ENCODE data around the gene PROSER2.

The PROSER2 gene, protein sequence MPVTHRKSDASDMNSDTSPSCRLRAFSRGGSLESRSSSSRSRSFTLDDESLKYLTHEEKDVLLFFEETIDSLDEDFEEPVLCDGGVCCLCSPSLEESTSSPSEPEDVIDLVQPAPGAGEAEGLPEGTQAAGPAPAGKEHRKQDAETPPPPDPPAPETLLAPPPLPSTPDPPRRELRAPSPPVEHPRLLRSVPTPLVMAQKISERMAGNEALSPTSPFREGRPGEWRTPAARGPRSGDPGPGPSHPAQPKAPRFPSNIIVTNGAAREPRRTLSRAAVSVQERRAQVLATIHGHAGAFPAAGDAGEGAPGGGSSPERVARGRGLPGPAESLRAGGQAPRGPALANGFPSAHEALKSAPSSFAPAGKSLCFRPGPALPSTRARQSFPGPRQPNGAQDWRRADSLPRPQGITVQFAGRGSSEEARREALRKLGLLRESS

DNA sequence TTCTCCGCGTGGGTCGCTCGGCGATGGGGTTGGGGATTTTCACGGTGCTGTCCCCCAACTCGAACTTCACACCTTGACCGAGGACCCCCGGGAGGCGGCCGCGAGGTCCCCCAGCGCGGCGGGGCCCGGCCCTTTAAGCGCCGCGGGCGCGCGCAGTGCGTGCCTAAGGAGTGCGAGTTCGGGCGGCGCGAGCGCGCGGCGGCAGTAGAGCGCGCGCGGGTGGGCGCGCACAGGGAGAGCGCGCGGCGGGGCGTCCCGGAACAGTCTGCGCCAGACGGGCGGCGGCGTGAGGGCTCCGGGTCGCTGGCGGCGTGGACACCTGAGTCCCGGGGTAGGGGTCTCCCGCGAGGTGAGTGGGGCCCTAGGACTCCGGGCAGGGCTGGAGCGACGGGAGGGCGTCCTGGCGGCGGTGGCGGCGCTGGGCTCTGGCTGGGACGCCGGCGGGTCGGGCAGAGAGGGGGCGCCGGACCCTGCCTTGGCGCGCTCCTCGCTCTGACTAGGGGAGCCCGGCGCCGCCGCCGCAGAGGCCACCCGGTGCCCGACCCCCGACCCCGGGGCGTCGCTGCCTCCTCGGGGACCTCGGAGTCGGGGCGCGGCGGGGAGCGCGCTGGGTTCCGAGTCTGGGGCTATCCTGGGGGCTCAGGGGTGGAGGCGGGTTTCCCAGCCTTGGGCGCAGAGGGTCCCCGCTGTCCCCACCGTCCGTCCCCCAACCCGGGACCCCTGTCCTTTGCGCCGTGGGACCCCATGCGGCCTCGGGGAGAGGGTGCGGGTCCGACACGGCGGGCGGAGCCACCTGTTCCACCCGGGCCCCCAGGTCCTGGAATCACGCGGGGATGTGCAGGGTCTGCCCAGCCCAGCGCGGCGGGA, at the start of gene PROSER2:
TSS of gene PROSER2 (plus strand) at position 235 of the 867 bp plus-strand sequence. CDS start 28,722 bp downstream, outside the sequence.
- peak; percentile 85 for DNase-seq

DNA sequence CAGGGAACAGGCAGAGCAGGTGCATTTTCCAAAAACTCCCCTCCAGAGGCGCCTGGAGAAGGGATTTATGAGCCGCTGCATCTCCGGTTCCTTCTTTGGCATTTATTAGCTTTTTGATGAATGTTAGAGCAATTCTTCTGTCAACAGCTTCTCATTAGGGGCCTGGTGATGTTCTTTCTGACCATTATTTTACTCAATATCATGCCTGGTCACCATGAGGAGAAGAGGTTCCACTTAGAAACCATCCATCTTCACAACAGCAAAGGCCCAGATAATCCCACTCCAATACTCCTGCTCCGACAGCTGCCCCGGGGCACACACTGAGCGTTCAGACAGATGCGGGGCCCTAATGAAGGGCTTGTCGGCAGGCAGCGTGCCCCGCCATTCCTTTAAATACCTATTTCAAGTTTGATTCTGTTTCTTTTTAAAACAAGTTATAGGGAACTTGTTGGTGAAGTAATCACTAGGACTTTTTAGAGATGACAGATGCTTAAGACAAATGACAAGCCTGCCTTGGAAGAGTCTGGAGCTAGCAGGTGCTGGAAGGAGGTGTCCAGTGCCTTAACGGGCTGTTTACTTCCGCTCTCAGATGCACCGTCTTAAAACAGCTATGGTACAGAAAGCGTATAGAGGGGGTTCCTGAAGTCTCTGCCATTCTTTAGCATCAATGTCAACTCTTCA, 49.3 kb upstream of the PROSER2 start:
- no peak for DNase-seq

DNA sequence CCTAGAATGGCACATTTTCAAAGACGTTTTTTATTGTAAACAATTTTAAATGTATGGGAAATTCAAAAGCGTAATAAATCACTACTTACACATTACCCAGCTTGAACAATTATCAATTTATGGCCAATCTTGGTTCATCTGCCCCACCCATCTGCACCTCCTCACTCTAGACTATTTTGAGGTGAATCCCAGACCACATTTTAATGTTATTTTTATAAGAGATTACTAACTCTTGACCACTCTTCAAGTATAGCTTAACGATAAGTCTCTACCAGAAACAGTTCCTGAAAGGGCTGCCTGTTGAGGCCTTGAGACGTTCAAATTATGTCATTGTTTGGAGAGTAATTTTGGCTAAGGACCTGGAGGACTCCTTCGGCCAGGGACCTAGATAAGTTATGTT, 47.7 kb upstream of the PROSER2 start:
- no peak for DNase-seq

DNA sequence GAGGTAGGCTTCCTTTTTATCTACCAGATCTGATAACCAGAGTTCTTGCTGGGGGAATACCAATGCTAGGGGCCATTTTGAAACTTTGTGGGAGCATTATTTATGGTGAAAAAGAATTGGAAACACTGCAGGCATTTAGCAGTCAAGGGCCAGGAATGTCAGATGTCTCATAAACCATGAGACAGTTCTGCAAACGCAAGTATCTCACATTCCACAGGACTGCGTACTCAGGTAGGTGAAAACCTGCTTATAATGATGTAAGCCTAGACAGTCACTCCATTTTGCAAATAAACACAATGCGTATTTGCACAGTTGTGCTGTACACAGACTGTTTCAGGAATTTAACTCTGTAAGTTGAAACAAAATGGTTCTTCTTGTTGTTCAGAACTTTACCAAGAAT, 47.1 kb upstream of the PROSER2 start:
- no peak for DNase-seq

DNA sequence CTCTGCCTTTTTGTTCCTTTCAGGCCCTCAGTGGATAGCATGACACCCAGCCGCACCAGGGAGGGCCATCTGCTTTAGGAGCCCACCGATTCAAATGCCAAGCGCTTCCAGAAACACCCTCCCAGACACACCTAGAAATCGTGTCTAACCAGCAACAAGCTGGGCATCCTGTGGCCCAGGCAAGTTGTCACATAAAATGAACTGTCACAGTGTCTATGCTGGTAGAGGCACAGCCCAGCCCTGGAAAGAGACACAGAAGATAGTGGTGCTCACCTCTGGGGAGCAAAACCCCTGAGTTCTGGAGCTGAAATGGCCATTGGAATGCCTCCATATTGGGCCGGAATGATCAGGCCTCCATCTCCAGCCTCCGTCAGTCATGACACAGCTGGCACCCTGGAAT, 42.0 kb upstream of the PROSER2 start:
- no peak for DNase-seq

DNA sequence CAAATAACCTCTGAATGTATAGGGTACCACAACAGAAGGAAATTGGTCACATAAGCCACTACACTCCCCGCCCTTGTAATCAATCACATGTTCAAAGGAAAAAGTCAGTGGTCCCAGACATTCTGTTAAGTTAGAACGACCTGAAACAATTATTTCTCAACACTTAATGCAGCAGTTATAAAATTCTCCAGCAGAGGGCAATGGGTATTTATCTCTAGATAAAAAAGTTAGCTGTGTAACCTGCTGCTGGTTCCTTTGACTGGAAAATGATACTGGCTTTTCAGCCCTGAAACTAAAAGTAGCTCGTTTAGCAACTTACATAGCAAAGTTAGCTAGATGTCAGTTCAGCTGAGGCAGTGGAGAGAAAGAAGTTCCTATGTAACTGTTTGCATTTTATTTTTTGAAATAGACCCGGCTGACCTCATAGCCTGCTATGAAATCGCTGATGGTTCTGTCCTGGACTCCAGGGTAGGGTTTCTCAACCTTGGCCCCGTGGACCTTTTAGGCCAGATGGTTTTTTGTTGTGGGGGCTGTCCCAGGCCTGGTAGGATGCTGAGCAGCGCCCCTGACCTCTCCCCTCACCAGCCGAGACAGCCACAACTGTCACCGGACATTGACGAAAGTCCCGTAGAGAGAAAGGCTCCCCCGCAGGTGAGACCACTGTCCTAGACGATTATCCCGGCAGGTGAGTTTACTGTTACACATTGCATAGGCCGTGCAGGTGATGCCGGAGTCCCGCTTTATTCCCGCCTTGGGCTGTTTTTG, 40.2 kb upstream of the PROSER2 start:
- no peak for DNase-seq

DNA sequence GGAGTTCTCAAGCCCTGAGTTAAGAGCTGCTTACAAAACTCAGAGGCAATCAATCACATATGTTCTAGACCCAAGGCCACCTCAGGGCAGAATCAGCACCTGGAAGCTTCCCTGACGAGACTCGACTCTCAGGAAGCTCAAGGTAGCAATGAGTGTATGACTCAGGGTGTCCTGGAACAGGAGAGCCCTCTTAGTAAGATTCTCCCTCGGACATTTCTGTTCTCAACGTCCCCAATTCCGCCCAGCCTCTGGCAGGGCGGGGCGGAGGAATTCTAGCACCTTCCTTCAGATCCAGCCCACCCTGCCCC, 39.6 kb upstream of the PROSER2 start:
- no peak for DNase-seq

DNA sequence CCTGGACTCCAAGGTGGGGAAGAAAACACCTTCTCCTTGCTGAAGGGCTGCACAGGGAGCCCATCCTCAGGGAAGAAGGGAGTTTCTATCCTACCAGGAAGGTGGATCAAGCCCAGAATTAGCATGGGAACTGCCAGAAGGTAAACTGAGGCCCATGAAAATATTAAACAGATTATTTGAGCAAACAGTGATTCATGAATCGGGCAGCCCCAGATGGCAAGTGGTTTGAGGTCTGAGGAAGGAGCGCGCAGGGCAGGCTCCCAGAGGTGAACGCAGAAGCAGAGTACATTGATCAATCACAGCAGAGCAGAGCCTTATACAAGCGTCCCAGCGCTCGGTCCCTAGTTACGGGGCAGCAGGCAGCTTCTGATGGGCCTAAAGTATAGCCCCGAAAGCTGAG, 35.8 kb upstream of the PROSER2 start:
- no peak for DNase-seq

DNA sequence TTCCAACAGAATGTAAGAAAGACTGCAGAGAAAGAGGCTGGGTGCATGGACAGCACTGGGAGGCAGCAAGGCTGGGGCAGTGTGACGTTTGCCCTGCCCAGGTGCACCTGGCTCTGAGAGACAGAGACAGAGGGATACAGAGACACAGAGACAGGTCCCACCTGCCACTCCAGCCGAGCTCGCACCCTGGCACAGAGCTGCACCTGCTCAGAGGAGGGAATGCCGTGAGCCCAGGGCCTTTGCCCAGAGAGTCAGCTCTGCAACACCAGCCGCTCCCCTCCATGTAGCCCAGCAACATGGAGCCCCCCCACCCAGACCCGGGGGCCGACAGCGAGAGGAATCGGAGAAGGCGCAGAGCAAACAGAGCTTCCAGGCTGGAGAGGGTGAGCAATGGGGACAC, 35.3 kb upstream of the PROSER2 start:
- no peak for DNase-seq

DNA sequence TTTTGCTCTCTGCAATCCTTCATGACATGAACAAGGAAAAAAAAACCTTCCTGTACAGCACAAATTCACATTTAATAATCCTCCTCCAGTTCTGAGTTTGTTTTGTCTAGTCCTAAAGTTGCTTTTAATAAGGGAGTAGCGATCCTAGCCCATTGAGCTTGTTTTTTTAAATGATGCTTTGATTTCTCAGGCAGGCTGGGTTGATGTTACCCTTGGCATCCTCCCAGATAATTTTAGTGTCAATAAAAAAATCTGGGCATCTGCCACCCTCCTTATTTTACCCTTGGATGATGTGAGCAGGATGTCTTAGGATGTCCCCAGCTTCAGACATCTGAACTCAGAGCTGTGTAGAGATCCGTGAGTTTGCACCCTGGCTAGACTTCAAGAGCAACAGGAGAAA, 33.9 kb upstream of the PROSER2 start:
- DNase-seq, result no peak

DNA sequence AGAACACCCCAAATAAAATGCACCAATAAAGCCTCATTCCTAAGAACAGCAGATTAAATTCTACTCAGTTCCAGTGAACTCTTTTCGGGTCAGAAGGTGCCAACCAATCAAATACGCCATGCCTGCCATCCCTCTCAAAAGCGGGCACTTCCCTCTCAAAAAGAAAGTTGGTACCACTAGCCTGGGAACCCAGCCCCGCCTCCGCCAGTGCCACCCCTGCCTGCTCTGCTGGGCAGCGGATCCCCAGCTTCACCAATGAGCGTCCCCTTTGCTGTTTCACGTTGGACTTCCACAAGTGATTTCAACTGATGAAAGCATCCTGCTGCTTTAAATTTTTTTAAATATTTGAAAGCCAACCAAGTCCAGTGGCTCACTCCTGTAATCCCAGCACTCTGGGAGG, 33.2 kb upstream of the PROSER2 start:
- DNase-seq, result no peak

DNA sequence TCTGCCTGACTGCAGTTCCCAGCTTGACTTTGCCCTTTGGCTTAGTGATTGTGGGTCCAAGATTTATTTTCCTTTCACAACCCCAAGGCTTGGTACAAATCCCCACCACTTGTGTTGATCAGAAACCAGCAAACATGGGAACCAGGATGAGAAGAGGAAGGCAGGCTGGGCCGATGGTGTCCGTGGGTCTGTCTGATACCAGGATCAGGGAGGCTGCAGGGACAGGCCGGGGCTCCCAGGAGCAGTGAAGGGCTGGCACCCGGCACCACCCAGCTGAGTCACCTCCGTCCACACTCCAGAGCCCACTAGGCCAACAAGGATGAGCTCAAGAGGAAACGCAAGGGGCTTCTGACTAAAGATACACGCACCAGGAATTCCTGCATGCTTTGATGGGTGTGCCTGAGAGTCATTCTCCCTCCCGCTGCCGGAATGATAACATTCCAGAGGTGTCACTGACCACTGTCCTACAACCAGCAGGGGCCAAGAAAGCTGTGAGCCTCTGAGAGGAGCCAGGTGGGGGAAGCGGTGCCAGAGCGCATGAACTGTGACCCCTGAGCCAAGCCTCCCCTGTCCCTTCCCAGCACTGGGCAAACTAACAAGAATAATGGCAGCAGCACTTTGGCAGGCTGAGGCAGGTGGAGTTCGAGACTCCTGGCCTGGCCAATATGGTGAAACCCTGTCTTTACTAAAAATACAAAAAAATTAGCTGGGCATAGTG, 29.2 kb upstream of the PROSER2 start:
- DNase-seq, result no peak

DNA sequence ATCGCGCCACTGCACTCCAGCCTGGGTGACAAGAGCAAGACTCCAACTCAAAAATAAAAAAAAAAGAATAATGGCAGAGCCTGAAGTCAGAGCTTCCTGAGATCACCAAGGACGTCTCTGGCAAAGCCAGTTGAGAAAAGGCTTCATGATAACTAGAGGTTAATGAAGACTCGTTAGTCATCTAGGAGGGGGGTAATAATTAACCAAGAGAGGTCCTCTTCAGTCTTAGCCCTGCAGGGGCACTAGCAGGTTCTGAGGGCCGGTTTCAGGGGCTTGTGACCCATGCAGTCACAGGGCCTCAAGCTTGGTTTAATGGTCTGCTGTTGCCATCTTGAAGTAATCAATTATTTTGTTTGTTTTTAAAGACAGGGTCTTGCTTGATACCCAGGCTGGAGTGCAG, 28.6 kb upstream of the PROSER2 start:
- no peak for DNase-seq

DNA sequence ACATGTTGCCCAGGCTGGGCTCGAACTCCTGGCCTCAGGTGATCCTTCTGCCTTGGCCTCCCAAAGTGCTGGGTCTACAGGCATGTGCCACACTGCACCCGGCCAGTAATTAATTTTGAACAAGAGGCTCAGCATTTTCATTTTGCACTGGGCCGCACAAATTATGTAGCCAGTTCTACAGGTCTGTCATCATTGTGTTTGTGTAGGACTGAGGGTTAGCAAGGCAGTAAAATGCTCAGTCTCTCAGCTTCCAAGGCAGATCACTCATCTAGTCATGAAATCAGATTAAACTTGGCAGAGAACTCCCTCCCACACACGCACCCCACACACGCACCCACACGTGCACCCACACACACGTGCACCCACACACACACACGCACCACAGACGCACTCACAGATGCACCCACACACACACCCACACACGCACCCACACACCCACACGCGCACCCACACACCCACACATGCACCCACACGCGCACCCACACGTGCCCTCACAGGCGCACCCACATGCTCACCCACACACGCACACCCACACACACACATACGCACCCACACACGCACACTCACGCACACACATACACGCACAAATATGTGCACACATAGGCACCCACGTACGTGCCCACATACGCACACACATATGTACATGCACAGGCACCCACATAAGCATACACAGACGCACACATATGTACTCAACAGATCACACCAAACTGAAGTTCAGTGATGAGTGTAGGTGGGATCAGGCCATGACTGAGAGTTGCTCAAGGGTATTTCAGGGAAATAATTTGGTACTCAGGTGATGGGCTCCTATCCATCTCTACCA, 27.8 kb upstream of the PROSER2 start:
- DNase-seq, result no peak

DNA sequence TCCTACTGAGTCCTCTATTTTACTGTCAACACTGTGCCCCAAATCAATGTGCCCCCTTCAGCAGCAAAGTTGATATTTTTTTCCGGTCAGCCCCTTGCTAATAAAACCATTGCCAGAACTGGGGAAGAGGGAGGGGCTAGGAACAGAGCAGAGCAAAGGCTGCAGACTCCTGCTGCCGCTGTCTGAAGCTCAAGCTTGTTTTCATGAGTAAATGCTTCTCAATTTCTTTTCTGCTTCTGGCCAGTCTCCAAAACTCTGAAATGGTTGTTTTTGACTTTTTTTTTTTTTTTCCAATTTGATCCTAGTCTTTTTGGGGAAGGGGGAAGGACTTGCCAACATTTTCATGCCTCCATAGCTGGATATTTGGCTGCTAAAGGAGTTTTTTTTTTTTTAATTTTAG, 26.7 kb upstream of the PROSER2 start:
- DNase-seq, result no peak

DNA sequence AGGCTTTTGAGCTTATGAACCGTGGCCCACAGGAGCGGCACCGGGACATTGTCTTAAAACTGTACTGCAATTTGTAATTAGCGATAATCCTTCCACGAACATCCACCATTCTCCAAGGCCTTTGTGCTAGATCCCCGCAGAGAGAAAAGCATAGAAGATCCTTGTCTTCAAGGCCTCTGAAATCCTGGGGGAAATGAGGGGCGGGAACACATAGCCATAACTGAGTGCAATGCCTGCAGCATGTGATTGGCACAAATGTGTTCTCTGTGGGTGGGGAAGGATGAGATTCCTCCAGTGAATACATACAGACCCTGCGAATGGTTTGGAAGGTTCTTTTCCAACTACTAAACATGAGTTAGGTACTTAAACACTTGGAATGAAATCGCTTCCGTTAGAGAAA, 25.9 kb upstream of the PROSER2 start:
- no peak for DNase-seq

DNA sequence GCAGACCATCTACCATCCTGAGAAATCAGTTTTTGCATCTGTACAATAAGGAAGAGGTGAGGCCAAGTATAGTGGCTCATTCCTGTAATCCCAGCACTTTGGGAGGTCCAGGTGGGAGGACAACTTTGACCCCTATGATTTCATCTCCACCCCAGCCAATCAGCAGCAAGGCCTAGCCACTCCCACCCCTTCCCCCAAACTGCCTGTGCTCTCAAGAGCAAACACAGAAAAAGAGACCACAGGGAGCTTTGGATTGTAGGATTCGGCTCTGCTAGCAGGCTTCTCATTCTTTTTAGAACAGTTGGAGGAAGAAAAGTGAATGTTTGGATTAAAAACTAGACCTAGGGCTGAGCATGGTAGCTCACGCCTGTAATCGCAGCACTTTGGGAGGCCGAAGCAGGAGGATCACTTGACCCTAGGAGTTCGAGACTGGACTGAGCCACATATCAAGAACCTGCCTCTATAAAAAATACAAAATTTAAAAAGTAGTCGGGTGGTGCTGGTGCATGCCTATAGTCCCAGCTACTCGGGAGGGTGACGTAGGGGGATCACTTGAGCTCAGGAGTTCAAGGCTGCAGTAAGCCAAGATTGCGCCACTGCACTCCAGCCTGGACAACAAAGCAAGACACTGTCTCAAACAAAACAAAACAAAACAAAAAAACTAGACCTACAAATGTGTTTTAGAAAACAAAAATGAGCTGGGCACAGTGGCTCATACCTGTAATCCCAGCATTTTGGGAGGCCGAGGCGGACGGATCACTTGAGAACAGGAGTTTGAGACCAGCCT, 25.1 kb upstream of the PROSER2 start:
- DNase-seq, result no peak

DNA sequence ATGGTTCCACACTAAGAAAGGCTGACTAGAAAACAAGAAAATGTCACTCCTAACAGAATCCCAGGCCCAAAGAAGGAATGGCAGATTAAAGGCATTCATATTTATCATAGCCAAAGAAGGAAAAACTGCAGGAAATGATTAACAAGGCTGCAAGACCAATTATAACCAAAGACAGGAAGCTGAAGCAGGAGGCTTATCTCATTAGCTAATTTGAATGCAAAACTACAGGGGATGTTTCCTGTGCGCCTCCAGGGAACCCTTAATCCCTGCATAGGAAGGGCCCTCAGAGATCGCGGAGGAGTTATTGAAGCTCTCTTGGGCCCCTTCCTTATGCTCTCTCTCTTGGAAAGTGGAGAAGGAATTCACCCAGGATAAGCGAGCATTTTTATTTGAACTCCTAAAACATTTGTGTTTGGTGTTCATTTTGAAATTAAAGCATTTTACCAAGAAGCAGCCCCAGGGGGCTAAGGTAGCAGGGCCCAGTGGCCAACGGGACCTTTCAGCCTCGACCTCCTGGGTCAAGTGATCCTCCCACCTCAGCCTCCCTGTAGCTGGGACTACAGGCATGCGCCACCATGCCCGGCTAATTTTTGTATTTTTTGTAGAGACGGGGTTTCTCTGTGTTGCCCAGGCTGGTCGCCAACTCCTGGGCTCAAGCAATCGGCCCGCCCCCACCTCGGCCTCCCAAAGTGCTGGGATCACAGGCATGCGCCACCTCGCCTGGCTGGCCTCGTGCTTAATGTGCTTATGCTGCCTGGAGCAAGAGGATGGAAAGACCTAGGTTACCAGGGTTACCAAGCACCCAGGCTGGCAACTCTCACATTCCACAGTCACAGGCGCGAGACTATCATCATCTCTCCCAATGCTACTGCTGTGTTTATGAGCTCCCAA, 24.1 kb upstream of the PROSER2 start:
- DNase-seq, result no peak

DNA sequence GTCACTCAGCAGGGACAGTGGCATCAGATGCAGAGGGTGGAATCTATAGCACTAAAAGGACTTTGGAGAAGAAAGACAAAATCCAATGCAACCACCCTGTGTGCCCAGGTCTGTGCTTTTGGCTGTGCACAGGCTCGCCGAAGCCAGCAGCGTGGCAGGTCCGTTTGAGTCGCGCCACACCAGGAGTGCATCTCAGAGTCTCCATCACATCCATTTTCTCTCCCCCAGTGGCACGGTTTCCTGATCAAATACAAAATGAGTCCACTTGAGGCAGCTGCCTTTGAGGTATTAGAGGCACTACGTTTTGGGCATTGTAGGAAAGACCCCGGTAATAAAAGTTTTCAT, 23.4 kb upstream of the PROSER2 start:
- DNase-seq, result no peak

DNA sequence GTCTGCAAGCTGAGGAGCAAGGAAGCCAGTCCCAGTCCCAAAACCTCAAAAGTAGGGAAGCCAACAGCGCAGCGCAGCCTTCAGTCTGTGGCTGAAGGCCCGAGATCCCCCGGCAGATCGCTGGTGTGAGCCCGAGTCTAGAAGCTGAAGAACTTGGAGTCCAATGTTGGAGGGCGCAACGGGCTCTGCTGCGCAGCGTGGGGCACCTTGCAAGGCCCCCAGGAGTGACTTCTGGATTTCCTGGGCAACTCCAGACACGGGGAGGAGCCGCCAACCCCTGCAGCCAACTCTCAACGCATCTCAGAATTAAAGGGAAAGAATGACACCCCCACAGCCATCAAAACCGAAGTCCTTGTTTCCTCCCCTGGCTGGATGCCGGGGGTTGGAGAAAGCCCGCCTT, 18.8 kb upstream of the PROSER2 start:
- DNase-seq, result no peak
